B cell (primary cell): ENCODE data around the gene MORC1.

ENCODE experiments used
- EZH2 ChIP-seq: IDR thresholded peaks from 2 replicates; pipeline ENCODE4 v1.6.1; 2012; ENCODE audit warnings: borderline replicate concordance, low read depth, mild to moderate bottlenecking, moderate library complexity, low read length; ENCODE audit not compliant: insufficient read depth, poor library complexity, severe bottlenecking
- TF ChIP-seq, protein P1 (sequence below): fragments of 200-600 bp; IDR thresholded peaks from one replicate; pipeline ENCODE4 v1.8.0; 2022; ENCODE audit warnings: antibody characterized with exemption, mild to moderate bottlenecking

DNA sequence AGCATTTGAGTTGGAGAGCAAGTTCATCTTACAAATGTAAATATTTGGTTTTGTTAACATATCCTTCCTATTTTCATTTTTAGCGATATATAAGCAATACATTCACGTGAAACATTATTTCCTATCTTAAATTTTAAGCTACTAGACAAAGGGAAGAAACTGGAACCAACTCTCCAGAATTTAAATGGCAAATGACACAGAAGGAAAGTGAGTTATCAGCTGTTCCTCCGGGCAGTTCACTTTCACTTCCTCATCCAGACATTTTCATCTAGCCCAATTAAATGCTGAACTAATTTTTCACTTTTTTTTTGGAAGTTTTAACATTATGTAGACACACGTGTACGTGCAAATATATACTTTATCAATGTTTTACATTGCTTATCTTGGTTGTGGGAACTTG is 58.7 kb downstream of the MORC1 start:
- TF ChIP-seq, protein P1, sequence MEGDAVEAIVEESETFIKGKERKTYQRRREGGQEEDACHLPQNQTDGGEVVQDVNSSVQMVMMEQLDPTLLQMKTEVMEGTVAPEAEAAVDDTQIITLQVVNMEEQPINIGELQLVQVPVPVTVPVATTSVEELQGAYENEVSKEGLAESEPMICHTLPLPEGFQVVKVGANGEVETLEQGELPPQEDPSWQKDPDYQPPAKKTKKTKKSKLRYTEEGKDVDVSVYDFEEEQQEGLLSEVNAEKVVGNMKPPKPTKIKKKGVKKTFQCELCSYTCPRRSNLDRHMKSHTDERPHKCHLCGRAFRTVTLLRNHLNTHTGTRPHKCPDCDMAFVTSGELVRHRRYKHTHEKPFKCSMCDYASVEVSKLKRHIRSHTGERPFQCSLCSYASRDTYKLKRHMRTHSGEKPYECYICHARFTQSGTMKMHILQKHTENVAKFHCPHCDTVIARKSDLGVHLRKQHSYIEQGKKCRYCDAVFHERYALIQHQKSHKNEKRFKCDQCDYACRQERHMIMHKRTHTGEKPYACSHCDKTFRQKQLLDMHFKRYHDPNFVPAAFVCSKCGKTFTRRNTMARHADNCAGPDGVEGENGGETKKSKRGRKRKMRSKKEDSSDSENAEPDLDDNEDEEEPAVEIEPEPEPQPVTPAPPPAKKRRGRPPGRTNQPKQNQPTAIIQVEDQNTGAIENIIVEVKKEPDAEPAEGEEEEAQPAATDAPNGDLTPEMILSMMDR: no peak
- TF ChIP-seq EZH2: no peak
